CD4-positive, alpha-beta T cell treated with Interleukin-6 for 4 hours (primary cell): ENCODE results near the gene NTMT2.
"Not testable (repeated sequence)": the region's sequence is repeated elsewhere in the genome, so short reads cannot be mapped to it uniquely, and the experiment has no call there.

ENCODE experiments used
- DNase-seq: peaks from one replicate; pipeline ENCODE4 v3.0.0-alpha.2; 2020; ENCODE audit warnings: mixed read lengths

The NTMT2 gene

GRCh38 chr1:170162459-170163246, 16.9 kb downstream of the NTMT2 start:
- DNase-seq = no peak

DNA sequence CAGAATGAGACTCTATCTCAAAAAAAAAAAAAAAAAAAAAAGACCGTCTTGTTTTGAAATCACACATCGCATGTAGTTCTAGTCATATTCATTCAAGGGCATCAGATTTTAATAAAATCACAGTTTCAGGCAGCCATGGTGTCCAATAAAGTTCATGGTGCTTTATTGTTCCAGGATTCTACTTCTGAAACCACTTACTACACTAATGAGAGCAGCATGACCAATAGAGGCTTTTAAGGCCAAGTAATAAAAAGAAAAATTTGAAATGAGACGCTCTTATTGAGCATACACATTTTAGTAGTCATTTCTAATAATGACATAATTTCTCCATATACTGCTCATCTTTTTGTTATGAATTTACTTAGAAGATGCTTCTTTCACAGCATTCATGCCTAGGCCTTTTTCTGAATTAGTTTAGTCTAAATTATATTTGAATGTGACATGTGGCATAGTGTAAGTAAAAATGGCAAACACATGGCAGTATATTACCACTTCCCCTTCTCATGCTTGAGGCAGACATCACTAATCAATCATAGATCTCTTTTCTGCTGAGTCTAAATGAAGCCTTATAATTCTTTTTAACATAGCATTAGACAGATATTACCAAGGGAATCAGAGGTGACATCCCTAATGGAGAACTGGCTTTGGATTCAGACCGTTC, 18.5 kb downstream of the NTMT2 start:
- DNase-seq = no peak

- DNase-seq = no peak
Measured at GRCh38 chr1:170166518-170167180, 20.9 kb downstream of the NTMT2 start.

DNA sequence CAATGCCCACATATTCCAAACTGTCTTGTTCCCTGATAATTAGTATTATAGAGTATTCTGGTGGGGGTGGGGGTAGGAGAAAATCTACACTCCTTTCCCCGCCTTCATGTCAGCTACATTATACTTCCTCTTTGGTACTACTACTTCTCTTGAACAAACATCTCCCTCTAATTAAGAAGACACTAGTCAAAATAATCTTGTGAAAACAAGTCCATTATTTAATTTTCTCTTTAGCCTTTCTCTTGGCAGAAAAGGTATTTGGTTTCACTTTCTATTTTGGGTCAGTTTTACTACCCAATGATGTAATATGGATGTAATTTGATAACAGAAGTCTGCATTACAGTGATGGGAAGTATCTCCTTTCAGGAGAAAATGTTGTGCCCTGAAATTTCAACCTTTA, 22.5 kb downstream of the NTMT2 start:
- DNase-seq = no peak

- DNase-seq = not testable (repeated sequence)
Measured at GRCh38 chr1:170170513-170170912, 24.8 kb downstream of the NTMT2 start.

DNA sequence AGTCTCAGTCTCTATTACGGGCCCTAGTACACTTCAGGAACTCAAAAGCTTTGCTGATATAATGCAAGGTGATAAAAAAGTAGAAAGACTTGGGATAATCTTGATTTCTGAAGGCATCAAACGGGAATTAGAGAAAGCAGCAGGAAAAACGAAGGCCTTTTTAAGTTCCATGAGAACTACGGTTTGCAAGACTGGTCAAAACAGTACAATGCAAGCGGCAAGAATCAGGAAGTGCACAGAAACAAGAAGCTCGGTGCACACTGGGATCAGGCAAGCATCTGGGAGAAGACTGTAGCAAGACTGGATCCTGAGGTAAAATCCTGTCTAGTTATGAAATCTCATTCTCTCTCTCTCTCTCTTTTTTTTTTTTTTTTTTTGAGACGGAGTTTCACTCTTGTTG, 28.6 kb downstream of the NTMT2 start:
- no peak for DNase-seq

DNA sequence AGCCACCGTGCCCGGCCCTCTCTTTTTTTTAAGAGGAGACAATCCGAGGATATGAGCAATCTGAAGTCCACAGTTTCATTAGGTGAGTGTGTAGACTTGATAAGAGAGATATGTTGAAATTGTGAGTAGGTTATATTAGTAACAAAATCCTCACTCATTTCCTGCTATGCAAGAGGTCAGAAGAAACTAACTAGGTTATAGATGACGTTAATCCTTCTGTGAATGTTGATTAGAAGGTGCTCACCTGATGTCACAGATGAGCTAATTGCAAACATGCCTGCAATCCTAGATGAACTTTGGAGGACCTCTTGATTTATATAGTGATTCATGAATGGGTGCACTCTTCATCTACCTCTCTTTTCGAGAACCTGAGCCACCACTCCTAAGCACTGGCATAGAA, 29.3 kb downstream of the NTMT2 start:
- no peak for DNase-seq

- no peak for DNase-seq
Measured at GRCh38 chr1:170175484-170175883, 29.7 kb downstream of the NTMT2 start.

DNA sequence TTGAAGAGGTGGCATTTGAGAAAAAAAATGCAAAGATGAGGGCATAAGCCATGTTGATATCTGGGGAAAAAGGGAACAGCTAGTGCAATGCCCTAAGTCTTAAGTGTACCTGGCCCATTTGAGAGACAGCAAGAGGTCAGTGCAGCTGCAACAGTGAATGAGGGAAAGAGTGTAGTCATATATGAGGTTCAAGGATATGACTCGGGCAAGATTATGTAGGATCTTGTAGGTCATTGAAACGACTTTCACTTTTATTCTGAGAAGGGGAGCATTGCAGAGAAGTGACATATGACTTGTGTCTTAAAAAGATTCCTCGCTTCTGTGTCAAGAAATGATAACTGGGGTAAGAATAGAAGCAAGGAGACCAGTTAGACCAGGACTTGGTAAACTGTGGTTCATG, 31.0 kb downstream of the NTMT2 start:
- no peak for DNase-seq

DNA sequence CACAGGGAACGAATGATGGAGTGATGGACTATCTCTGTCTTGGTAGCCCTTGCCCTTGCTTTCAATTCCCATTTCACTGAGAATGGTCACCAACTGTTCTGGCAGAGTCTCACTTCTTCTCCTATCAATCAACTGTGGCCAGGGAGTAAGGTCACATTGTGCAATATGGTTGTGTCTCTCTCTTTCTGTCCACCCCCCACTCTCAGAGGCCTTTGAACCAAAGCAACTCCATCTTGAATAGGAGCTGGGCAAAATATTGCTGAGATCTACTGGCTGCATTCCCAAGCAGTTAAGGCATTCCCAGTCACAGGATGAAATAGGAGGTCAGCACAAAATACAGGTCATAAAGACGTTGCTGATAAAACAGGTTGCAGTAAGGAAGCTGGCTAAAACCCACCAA, 36.7 kb downstream of the NTMT2 start:
- no peak for DNase-seq

DNA sequence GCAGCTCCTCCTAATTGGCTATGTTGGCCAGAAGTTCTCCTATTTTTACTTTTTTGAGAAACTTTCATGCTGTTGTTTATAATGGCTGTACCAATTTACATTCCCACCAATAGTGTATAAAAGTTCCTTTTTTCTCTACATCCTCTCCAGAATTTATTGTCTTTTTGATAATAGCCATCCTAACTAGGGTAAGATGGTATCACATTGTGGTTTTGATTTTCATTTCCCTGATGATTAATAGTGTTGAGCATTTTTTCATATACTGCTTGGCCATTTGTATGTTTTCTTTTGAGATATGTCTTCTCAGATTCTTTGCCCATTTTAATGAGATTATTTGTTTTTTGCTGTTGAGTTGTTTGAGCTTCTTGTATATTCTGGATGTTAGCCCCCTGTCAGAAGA, 46.8 kb downstream of the NTMT2 start:
- DNase-seq = no peak

GRCh38 chr1:170194451-170194850, 48.7 kb downstream of the NTMT2 start:
- DNase-seq = no peak

DNA sequence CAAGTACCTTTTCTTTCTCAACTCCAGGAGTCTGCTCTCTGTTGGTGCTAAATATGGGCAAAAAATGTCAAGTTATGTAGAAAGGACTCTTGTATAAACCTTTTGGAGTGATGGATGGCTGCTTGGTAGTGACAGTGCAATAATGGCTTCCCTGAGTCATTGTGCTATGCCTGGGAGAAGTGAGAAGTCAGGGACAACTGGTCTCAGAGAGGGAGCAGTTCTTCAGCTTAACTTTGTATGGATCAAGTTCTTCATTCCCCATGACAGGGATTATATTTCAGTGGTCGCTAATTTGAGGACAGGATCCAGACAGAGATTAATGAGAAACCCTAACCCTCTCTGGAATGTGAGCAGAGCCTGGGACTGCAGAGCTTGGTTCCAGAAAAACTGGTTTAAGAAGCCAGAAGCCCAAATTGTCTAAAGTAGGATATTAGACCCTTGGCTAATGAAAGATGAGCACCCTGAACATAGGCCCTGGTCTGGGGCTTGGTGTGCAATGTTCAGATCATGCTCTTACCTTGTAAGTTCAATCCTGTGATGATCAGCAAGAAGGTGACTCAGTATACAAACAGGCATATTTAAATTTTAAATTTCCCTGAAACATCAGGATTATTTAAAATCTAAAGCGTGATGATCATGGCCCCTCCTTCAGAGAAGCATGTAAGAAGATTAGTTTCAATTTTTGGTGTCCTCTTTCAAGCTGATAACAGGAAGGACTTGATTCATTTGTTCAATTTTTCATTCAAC, 50.9 kb downstream of the NTMT2 start:
- no peak for DNase-seq

- DNase-seq = no peak
Measured at GRCh38 chr1:170198090-170198489, 52.3 kb downstream of the NTMT2 start.

DNA sequence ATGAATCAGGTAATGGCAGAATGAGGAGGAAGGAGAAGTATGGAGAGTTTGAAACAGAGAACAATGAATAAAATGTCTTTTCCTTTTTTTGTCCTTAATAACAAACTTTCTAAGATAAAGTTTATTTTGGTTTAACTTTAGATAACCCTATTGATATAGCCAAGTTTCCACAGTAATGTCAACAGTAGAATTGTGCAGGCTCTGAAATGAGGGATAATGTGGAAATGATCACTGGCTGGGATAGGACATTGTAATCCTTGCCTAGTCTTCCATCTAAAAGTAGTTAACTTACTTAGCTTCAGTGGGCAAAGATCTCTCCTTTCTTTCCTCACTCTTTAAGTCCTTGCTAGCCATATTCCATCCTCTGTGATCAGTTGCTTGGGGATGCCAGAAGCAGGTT, 52.8 kb downstream of the NTMT2 start:
- DNase-seq = no peak

DNA sequence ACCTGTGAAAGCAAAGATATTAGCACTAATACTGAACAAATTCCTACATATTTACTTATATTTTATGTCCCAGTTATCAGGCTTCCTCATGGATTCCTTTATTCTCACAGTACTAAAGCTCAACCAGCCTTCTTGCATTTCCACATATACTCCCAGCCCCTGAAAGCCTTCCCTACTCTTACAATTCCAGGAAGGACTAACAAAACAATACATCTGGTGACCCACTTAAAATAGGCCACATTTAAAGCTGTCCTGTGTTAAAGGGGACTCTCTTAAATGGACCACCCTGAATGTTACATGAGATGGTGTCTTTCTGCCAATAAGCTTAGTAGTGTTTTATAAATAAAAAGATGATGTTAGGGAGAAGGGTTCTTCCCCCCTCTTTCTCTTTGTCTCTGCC, 54.4 kb downstream of the NTMT2 start:
- DNase-seq = no peak

- DNase-seq = no peak
Measured at GRCh38 chr1:170200621-170201397, 55.0 kb downstream of the NTMT2 start.

DNA sequence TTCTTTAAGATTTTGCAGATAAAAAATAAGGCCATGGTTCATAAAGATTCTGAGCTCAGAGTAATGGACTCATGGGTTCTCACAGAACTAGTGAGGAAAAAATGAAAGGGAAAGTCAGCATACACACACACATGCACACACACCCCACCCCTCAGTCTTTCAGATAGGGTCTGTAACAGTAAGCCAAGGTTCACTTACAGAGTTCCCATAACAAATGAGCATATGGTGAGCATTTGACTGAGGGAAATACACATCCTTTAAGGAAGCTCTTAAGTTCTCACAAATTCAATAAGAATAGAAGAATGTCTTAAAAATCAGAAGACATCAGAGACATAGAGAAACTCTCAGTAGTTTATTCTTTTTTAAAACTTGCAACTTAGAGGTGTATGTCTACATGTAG, 57.9 kb downstream of the NTMT2 start:
- DNase-seq = no peak

- no peak for DNase-seq
Measured at GRCh38 chr1:170204121-170204520, 58.4 kb downstream of the NTMT2 start.

DNA sequence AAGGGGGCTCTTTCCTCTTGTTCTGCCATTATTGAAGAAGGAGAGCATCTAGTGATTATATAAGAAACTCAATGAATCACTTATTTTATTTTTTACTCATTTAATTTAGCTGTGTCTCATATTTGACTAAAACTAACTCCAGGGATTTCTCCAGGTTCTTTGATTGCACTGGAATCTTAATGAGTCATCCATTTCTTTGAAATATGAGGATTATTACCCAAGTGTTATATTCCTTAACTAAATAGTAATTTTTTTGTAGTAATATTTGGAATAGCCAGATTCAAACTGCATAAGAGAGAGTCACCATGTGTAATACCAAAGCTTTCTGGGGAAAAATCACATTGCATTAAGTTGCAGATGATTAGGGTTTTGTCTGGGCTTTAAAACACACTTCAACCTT, 59.5 kb downstream of the NTMT2 start:
- DNase-seq = no peak

DNA sequence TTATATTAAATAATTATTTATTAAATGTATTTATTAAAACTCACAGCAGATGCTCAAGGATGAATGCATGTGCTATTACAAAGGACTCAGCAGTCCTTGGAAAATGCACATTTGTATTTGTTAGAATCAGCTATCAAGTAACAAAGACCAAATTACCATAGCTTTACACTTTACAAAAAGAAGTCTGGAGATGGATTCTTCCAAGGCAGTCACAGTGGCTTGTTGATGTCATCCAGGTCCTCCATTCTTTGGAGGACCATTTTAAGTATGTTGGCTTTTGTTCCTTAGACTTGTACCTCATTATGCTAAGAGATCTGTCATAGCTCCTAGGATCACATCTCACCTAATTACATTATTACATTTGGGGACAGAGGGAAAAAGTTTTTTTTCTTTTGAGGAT, 63.4 kb downstream of the NTMT2 start:
- no peak for DNase-seq

DNA sequence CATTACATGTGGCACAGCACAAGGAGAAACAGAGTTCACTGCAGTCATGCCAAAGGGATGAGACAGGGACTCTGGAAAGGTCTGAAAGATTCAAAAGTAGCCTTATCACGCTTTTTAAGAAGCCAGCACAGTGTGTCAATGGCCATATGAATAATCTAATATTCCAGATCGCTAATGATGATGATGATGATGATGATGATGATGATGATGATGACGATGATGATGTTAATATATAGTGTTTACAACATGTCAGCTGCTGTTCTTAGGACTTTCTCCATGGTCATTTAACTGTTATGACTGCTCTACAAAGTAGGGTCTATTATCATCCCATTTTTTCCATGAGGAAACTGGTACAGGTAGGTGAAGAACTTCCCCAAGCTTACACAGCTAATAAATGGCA, 64.4 kb downstream of the NTMT2 start:
- no peak for DNase-seq

DNA sequence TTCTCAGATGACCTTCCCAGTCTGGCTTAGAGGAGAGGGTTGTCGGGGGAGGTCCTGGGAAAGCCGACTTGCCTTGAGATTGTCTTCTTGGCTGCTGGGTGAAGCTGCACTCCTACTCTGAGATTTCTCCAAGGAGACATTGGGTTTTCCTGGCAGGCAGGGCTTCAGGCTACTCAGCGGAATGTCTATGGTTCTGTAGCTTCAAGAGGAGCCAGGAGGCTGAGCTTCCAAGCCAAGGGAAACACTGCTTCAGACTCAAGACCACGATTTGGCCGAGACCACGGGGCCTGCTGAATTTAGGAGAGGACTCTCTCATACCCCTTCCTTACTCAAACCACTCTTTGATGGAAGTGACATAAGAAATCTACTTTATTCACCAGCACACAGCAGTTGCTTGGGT, 67.8 kb downstream of the NTMT2 start:
- no peak for DNase-seq
